NCI-H2107 (cell line): ENCODE results near the gene ETNK2.
"Not testable (repeated sequence)": the region's sequence is repeated elsewhere in the genome, so short reads cannot be mapped to it uniquely, and the experiment has no call there.

ENCODE experiments used
- DNase-seq: peaks from one replicate; lab custom pipeline; 2025; lab: John Stamatoyannopoulos, UW

Gene ETNK2

DNA sequence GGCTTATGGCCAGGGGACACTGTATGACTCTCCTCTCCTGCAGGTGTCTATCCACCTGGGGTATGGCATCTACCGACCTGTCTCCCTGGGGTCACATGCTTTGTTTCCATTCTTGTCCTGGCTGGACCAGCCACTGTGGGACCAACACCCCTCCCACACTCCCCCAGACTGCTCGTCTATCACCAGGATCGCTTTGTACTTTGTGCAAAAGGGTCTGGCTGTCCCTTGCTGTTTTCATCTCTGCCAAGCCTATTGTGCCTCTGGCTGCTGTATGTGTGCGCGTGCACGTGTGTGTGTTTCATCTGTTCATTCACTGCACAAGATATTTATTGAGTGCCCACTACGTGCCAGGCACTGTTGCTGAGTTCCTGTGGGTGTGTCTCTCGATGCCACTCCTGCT, 25.5 kb downstream of the ETNK2 start:
- no peak for DNase-seq

DNA sequence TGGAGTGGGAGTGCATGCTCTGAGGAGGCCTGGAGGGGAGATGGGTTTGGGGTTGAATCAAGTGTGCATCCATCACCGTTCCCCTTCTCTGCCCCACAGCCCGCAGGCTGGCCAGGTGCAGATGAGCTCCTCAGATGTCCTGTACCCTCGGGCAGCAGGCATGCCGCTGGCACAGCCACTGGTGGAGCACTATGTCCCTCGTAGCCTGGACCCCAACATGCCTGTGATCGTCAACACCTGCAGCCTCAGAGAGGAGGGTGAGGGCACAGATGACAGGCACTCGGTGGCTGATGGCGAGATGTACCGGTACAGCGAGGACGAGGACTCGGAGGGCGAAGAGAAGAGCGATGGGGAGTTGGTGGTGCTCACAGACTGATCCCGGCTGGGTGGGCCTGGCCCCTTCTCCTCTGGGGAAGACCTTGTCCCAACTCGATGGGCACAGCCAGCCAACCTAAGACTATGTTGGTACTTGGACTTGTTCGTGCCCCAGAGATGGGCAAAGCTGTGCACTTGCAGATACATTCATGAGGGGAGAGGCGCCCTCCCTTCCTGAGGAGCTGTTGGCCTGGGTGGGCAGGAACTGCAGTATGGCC, 26.0 kb downstream of the ETNK2 start:
- DNase-seq = no peak

DNA sequence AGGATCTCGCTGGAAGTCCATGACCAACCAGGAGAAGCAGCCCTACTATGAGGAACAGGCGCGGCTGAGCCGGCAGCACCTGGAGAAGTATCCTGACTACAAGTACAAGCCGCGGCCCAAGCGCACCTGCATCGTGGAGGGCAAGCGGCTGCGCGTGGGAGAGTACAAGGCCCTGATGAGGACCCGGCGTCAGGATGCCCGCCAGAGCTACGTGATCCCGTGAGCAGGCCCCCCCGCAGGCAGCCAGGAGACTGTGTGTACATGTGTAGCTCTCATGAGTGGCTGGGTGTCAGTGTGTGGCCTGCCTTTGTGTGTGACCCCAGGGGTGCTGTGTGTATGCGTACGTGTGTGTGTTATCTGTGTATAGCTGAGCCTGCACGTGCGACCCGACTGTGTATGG, 27.2 kb downstream of the ETNK2 start:
- no peak for DNase-seq

DNA sequence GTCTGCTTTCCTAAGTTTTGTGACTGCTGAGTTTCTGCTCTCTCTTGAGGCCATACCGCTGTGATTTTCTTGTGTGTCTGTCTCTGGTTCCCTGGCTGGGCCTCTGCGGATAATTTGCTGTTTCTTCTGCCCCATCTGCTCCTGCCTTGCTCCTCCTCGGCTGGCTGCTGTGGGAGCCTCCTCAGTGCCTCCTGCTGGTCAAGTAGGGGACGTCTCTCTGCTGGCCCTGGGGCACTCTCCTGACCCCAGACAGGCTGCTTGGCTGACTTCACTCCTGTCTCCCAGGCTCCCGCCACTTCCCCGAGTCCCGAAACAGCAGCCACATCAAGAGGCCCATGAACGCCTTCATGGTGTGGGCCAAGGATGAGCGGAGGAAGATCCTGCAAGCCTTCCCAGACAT, 28.5 kb downstream of the ETNK2 start:
- DNase-seq = no peak

DNA sequence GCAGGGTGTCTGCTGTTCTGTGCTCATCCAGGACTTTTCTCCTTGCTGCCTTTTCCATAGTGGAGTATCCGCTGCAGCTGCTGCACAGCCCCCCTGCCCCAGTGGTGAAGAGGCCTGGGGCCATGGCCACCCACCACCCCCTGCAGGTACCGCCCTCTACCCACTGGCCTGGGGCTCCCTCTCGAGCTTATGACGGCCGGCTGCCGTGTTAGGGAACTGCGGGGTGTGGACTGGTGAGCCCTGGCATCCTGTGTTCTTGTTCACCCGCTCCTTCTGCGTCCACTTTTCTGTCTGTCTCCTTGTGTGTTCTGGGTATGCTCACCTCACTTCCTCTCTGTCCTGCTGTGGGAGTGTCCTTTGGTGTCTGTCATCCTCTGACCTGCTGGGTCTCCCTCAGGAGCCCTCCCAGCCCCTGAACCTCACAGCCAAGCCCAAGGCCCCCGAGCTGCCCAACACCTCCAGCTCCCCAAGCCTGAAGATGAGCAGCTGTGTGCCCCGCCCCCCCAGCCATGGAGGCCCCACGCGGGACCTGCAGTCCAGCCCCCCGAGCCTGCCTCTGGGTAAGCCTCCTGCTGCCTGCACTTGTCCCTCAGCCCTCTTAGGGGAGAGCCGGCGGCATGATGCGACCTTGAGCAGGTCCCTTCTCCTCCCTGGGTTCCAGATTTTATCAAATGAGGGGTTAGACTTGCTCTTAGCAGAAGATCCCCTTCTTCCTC, 29.8 kb downstream of the ETNK2 start:
- no peak for DNase-seq

DNA sequence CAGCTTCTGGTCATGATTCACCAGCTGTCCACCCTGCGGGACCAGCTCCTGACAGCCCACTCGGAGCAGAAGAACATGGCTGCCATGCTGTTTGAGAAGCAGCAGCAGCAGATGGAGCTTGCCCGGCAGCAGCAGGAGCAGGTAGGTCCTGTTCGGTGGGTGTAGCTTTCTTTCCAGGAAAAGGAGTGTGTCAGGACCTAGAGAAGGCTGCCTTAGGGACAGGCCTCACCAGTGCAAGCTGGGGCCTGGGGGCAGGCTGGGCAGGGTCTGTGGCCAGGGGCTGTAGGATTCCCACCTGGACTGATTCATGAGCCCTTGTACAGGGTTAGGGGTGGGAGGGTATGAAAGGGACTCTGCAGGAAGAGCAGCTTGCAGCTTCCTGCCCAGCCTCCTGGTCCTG, 35.3 kb downstream of the ETNK2 start:
- no peak for DNase-seq

DNA sequence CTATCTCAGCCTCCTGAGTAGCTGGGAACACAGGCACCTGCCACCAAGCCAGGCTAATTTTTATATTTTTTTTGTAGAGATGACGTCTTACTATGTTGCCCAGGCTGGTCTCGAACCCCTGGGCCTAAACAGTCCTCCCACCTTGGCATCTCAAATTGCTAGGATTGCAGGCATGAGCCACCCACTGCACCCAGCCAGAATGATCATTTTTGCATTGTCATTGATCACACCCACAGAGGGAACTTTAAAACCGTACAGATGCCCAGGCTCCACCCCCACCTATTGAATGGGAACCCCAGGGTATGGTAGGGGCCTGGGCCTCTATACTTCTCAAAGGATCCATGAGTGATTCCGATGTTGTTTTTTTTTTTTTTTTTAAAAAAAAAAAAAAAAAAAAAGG, 36.7 kb downstream of the ETNK2 start:
- no peak for DNase-seq

DNA sequence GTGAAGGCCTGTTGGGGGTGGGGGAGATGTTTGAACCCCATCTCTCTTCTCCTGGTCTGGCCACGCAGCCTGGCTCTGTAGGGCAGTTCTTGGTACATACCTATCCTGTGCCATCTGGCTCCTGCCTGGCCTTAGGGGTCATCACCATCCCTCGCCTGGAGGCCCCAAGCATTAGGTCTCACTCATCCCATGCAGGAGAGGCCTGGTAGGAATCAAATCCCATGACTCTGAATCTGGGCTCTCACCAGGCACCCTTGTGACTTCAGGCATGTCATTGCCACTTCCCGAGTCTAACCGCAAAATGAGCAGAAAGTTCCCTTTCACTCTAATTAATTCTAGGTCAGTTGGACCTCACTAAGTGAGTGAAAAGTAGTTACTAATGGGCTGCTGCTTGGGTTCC, 37.2 kb downstream of the ETNK2 start:
- DNase-seq = no peak

DNA sequence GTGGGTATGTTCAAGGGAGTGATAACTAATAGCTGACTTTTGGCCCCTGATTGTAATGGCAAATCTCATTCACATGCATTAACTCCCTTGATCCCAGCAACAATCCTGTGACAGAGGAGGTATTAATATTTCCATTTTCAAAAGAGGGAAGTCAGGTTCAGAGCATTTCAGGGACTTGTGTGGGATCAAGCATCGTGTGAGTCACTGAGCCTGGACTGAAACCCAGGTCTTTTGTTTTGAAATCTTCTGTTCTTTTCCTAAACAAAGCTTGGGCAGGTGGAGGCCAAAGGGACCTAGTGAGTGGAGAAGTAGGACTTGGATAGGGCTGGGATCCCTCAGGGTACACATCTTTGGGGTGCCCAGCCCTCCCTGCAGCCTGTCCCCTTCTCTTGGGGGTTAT, 37.9 kb downstream of the ETNK2 start:
- no peak for DNase-seq

DNA sequence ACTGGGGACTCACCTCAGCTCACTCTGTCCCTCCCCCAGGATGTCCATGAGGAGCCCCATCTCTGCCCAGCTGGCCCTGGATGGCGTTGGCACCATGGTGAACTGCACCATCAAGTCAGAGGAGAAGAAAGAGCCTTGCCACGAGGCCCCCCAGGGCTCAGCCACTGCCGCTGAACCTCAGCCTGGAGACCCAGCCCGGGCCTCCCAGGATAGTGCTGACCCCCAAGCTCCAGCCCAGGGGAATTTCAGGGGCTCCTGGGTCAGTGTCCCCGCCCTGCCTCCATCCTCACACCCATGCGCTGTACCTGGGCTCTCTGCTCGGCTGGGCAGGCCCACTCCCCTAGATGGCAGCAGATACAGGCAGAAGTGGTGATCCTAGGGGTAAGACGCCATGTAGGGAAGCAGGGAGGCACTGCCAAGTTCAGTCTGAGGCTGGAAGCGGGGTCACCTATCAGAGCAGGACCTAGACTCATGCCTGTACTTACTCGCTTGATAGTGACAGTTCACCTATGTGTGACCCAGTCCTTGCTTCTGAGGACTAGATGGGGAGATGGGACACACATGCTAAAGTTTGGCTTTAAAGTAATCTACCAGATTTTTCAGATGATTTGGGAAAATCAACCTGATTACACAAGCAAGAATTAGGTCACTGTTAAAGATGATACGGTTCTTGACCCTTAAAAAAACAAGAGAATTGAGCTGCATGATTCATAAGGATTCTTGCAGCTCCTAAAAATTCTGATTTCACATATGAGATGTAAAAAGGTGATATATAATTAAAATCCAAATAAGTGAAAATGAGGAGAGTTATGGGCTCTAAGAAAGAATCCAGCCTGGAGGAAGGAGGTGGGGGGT, 38.7 kb downstream of the ETNK2 start:
- no peak for DNase-seq

DNA sequence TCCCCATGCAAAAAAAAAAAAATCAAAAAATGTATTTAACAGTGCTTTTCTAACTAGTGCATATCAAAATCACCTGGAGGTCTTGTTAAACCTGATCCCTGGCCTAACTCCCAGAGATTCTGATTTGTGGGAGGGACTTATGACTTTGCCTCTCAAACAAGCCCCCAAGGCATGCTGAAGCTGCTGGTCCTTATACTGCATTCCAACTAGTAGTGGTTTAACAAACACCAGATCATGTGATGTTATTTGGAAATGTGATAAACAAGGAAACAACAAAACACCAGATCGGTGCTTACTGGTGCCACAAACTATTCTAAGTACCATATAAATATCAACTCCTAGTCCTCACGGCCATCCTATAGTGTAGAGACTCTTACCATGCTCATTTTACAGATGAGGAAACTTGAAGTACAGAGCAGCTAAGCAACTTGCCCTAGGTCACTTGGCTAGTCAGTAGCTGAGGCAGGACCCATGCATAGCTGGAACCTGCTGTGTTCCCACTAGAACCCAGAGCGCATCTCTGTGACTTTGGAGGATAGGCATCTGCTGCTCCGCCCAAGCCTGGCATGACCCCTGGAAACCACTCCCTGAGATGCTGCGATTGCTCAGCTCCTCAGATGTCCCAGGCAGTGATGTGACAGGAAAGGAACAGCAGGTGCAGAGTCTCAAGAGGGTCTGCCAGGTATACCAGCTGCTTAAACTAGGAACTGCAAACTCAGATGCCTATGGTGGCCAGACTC, 40.8 kb downstream of the ETNK2 start:
- no peak for DNase-seq

DNA sequence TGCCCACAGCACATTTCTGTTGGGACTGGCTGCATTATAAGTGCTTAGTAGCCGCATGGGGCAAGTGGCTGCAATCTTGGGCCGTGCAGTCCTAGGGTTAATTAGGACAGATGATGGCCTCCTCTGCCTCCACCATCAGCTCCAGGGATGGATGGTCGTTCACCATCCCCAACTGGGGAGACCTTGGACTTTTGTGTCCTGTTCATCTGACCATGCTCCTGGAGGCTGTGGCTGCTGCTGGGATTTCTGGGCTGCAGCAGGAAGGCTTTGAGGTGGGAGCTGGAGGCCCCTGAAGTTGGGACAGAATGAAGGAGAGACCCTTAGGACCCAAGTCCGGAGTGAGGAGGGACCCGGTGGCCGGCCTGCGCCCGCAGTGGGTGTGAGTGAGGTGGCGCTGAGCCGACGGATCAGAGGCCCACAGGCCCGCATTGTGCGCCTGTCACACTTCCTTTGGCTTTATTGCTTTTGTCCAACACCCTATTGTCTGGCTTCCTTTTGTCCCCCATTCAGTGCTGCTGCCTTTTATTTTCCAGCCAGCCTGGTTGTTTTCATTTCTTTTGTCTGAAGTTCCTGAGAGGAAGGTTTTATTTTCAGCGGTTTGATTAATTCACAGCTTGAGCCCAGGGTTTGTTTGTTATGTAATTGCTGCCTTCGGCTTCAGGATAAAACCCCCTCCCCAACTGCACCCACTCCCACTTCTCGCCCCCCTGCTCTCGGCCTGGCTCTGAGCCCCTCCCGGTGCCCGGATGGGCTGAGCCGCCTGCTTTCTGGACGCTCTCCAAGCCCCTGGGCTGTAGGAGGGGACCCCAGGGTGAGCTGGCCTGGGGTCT, 43.3 kb downstream of the ETNK2 start:
- DNase-seq = peak; percentile 55

DNA sequence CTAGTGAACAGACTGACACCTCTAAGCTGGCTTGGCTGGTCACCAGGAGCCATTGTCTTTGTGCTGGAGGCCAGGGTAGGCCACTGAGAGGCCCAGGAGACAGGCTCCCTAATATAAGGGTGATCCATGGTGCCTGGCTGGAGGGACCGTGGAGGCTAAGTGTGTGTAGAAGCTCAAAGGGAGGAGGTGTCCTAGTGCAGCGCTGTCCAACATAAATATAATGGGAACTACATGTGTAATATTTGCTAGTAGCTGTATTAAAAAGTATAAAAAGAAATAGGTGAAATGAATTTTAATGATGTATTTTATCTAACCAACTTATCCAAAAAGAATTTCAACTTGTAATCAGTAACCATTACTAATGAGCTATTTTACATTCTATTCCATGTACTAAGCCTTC, 44.0 kb downstream of the ETNK2 start:
- DNase-seq = no peak

DNA sequence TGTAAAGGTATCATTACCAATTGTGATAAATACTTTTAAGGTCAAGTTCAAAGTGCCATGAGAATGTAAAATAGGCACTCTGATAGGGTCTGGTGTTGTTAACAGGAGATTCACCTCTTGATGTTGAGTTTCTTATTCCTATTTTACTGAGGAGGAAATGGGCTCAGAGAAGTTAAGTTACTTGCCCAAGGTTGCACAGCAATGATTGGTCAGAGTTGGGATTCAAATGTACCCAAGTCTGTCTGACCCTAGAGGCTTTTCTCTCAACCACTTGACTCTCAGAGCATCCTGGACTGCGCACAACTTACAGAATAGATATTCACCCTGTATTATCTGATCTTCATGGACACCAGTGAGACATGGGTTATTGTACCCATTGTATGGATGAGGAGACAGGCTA, 45.0 kb downstream of the ETNK2 start:
- DNase-seq = no peak

DNA sequence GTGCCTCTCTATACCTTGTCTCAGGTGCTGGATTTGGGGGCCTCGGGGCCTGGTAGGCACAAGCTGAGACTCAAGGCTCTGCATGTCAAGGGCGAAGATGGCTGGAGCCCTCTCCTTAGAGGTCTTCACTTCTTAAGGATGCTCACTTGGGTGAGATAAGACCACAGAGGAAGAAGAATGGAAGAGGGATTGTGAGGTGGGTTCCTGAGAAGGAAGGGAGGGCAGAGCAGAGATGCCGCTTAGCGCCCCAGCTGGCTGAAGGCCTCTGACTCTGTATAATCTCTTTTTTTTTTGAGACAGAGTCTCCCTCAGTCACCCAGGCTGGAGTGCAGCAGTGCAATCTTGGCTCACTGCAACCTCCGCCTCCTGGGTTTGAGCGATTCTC, 46.7 kb downstream of the ETNK2 start:
- no peak for DNase-seq

DNA sequence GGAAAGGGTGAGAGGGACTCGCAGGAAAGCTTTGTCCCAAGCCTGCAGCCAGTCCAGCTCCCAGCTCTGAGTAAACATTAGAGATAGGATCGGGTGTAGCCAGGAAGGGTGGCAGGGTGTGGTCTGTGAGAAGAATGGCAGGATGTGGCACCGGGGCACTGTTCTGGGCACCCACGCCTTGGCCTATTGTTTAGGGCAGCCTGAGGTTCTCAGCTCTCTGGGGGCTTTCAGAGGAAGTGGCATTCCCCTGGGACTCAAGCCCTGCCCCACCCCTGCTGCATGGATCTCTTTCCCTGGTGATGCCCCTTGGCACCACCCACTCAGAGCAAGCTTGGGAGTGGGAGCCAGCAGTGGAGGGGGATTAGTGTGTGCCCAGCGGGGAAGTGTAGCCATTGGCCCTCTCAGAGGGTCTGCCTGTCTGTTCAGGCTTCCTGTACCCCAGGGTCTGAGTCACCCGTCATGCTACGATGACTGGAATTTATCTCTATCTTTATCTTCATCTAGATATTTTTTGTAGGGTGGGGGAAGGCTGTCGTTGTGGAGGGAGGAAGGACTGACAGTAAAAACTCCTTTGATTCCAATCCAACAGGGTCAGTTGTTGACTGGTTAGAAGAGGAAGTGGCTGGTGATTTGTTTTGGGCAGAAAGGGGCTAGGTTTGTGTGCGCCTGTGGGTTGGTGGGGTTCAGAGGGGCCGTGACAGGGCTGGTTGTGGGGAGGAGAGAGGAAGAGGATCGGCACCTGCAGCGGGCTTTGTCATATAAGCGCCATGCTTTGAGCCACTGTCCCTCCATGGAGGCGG, 47.3 kb downstream of the ETNK2 start:
- DNase-seq = no peak

DNA sequence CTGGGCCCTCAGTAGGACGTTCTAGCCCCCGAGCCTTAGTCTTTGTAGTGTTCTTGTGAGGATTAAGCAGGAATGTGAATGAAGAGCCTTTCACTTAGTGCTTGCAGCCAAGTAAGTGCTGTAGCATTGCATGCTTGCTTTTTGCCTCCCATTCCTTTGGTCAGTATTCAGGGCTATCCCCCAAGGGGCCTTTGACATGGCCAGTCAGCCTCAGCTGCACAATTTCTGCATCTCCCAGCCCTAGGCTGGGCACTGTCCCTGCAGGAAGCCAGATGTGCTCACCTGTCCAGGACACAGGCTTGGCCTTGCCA, 48.5 kb downstream of the ETNK2 start:
- DNase-seq = no peak

DNA sequence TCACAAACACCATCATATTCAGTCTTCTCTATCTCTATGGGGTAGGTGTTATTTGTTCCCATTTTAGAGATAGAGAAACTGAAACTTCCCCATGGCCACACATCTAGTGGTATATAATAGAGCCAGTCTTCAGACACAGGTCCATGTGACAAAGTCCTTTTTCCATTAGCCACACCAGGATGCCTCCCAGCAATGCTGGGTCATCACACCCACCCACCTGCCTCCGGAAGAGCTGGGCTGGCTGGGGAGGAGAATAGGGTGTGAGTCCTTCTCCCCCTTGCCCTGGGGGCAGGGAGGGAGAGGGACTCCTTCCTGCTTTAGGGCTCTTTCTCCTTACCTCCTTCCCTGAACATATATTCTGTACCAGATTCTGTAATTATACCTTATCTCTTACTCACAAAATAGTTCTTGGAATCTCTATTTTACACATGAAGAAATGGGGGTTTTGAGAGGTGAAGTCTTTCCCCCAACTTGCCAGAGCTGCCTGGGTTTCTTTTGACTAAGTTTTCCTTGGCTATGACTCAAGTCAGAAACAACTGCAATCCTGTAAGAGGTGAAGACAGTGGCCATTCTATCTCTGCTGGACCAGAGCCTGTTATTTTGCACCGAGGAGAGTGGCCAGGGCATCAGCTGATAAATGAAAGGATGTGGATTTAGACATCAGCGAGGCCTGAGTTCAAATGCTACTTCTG, 49.0 kb downstream of the ETNK2 start:
- no peak for DNase-seq

DNA sequence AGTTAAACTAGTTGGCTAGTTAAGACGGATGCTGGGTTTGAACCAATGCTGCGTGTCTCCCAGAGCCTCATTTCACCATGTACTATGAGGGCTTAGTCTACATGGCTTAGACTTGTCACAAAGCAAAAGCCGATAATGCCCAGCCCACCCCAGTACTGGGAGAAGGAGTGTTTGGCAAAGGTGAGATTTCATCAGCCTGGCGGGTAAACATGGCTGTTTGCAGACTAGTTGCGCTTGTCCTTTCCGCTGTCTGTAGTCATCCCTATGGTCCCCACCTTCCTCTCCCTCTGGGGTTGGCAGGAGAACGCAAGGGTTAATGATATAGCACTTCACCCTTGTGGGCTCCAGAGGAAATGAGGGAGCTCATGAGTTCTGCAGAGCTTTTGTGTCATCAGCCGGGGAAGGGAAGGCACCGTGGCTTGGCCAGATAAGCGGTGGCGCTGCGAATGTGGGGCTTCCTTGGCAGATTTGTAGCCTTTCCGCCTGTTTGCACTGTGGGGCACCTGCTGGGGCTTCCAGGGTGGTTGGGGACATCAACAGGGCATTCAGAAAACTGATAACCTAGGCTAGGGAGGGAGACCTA, 49.7 kb downstream of the ETNK2 start:
- DNase-seq = no peak

DNA sequence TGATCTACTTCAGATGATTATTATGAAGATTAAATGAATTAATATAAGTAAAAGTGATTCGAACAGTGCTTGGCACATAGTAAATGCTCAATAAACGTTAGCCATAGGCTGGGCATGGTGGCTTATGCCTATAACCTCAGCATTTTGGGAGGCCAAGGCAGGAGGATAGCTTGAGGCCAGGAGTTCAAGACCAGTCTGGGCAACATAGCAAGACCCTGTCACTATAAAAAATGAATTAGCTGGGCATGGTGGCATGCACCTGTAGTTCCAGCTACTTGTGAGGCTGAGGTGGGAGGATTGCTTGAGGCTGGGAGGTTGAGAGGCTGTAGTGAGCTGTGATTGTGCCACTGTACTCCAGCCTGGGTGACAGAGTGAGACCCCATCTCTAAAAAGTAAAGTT, 52.1 kb downstream of the ETNK2 start:
- not testable (repeated sequence) for DNase-seq
